ENCODE data around the gene KCNIP3. TPM values are rescaled to one million over a fixed set of nuclear protein-coding genes. Genes with fewer than 3 reads are reported as not detected.

KCNIP3 gene
- 1 to 10 TPM; 4.0 to 5.9 TPM for total RNA-seq

GRCh38 chr2:95296880-95297487 is at the start of gene KCNIP3:
Gene KCNIP3, plus strand, starts transcription at chr2:95297347. Its CDS starts 92 bp downstream, at chr2:95297439.
- no peaks in the 10 kb centered on the region for H3K36me3 ChIP-seq
- H3K27ac ChIP-seq = no peak within 1 kb of the TSS
- peaks cover under 1 to 2% of the 10 kb centered on the region in 2 donors for H3K9me3 ChIP-seq
- TF ChIP-seq CTCF (IDR thresholded peaks at IDR 0.05) = no peak
- no peak for DNase-seq (ENCODE audit: low spot score)
- H3K27me3 ChIP-seq = no peaks in the 10 kb centered on the region
- peak within 1 kb of the TSS in 1 of 2 donors; percentile 44 for H3K4me3 ChIP-seq
- no peaks in the 10 kb centered on the region for H3K4me1 ChIP-seq

- H3K27me3 ChIP-seq = no peaks in the 10 kb centered on the region
- H3K36me3 ChIP-seq = no peaks in the 10 kb centered on the region
- no peaks in the 10 kb centered on the region for H3K4me1 ChIP-seq
- TF ChIP-seq CTCF (IDR thresholded peaks at IDR 0.05) = no peak
- DNase-seq (ENCODE audit: low spot score) = no peak
- H3K27ac ChIP-seq = no peak overlapping the region
- H3K4me3 ChIP-seq = no peak overlapping the region
- H3K9me3 ChIP-seq = peaks cover 0 to 9% of the 10 kb centered on the region in 2 donors
These were observed 38.9 kb upstream of the KCNIP3 start for GRCh38 chr2:95258271-95258670.

- Histone ChIP-seq H3K27ac (no peak overlapping the region), H3K9me3 (peaks cover 0 to 9% of the 10 kb centered on the region in 2 donors), H3K36me3 (no peaks in the 10 kb centered on the region), H3K4me1 (no peaks in the 10 kb centered on the region), H3K4me3 (no peak overlapping the region), H3K27me3 (no peaks in the 10 kb centered on the region)
- no peak for TF ChIP-seq CTCF (IDR thresholded peaks at IDR 0.05)
- no peak for DNase-seq (ENCODE audit: low spot score)
These were observed 36.8 kb upstream of the KCNIP3 start for GRCh38 chr2:95260028-95261023.

GRCh38 chr2:95261602-95262001 is 35.5 kb upstream of the KCNIP3 start:
- no peaks in the 10 kb centered on the region for H3K27me3 ChIP-seq
- H3K4me3 ChIP-seq = no peak overlapping the region
- no peaks in the 10 kb centered on the region for H3K4me1 ChIP-seq
- peaks cover 0 to 8% of the 10 kb centered on the region in 2 donors for H3K9me3 ChIP-seq
- TF ChIP-seq CTCF (IDR thresholded peaks at IDR 0.05) = no peak
- DNase-seq (ENCODE audit: low spot score) = no peak
- H3K36me3 ChIP-seq = no peaks in the 10 kb centered on the region
- no peak overlapping the region for H3K27ac ChIP-seq

GRCh38 chr2:95262896-95263542 is 34.1 kb upstream of the KCNIP3 start:
- no peak overlapping the region for H3K27ac ChIP-seq
- no peaks in the 10 kb centered on the region for H3K9me3 ChIP-seq
- no peak for TF ChIP-seq CTCF (IDR thresholded peaks at IDR 0.05)
- H3K4me1 ChIP-seq = no peaks in the 10 kb centered on the region
- DNase-seq (ENCODE audit: low spot score) = no peak
- no peak overlapping the region for H3K4me3 ChIP-seq
- no peaks in the 10 kb centered on the region for H3K27me3 ChIP-seq
- H3K36me3 ChIP-seq = no peaks in the 10 kb centered on the region
